ENCODE measurements around the gene RMI1.
A peak's percentile ranks its signal among the peaks of the same experiment; 100 is the strongest.

The RMI1 gene

DNA sequence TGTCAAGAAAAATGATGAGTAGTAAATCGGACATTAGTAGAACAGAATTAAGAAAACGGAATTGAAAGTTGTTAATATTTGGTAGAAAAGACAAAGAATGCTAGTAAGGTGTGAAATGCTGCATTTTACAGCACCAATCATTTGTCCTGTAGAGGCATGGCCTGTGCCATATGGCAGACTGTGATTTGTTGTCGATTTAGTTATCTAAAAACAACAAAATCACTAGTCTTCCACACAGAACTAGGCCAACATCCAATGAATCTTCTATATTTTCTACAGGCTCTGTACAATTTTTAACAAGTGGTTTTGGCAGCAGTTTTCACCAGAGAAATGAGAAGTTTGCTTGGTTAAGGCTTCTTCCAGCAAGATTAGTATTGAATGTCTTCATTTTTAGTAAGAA lies 11.0 kb upstream of the RMI1 start:
- no peak for DNase-seq (ENCODE audit: low read depth)

DNA sequence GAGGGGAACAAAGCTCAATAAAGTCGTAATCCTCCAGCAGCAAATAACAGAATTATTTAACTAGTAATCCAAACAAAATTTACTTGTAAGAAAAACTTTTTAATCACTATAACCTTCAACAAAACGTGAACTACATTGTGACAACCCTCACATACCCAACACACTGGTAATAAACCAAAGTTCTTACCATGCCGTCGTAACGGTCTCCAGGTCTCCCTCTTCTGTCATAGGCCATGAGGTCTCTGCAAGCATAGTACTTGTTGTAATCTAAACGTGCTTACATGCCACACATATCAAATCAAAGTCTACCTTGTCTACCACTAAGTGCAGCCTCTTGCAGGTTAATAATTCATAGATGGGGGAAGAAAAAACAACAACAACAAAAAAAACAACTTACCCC lies 9.1 kb upstream of the RMI1 start:
- no peak for DNase-seq (ENCODE audit: low read depth)

DNA sequence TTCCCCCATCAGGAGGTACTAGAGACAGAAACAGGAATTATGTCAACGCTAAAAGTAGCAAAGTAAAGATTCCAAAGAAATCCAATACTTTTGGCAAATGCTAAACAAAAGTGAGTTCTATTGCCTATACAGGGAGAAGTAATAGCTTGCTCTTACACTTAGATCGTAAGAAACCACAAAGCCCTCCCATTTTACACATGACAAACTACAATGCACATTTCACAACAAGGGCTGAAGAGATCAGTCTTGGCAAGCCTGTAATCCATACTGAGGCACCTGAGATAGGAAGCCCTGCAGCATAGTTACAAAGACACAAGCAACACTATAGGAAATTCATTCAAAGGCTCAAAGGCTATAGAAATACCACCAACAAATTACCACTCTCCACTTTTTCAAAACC lies 8.3 kb upstream of the RMI1 start:
- no peak for DNase-seq (ENCODE audit: low read depth)

- no peak for DNase-seq (ENCODE audit: low read depth)
Measured at GRCh38 chr9:83975300-83975699, 5.3 kb upstream of the RMI1 start.

- DNase-seq (ENCODE audit: low read depth), result no peak
Measured at GRCh38 chr9:83976372-83976771, 4.2 kb upstream of the RMI1 start.

DNA sequence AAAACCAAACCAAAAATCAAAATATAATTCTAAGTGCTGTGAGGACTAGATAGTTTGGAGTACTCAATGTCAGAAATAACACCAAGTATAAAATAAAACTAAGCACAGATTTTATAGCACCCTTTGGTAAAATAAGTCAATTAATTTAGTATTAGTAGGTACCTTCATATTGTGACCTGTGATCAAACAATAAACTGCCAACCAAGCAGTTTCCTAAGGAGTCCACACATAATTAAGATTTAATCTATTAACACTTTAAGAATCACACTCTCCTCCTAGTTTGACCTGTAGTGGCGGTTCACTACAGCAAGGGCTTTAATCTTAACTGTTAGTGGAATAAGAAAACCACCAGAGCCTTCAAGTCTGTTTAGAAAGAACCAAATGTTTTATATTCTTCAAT lies 3.4 kb upstream of the RMI1 start:
- DNase-seq (ENCODE audit: low read depth), result no peak

- peak; percentile 83 for DNase-seq (ENCODE audit: low read depth)
Measured at GRCh38 chr9:83978992-83979811, 1.4 kb upstream of the RMI1 start.

- peak; percentile 99 for DNase-seq (ENCODE audit: low read depth)
Measured at GRCh38 chr9:83979812-83980394, 702 bp upstream of the RMI1 start, which contains the start of gene HNRNPK. Gene HNRNPK, minus strand, starts transcription at chr9:83980215. Its CDS starts 1,963 bp downstream, at chr9:83978252.

GRCh38 chr9:83981126-83981871 lies 694 bp downstream of the RMI1 start:
- peak; percentile 37 for DNase-seq (ENCODE audit: low read depth)

- DNase-seq (ENCODE audit: low read depth), result no peak
Measured at GRCh38 chr9:83986195-83986594, 5.6 kb downstream of the RMI1 start.

DNA sequence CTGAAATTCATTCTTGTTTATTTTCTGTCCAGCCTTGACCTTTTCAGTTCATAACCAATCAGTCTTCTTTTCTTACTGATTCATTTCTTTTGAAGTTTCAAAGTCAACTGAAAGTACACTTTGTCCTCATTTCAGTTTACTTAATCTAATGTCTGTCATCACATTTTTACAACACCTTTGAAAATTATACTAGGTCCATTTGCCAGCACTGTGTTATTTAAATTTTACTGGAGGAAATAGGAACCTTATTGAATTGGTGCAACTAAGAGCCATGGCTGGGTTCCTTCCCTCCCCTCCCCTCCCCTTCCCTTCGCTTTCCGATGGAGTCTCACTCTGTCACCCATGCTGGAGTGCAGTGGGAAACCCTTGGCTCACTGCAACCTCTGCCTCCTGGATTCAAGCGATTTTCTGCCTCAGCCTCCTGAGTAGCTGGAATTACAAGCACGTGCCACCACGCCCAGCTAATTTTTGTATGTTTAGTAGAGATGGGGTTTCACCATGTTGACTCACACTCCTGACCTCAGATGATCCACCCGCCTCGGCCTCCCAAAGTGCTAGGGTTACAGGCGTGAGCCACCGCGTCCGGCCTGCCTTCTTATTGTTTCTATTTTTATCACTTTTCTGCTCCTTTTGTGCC lies 6.3 kb downstream of the RMI1 start:
- DNase-seq (ENCODE audit: low read depth), result peak; percentile 36

DNA sequence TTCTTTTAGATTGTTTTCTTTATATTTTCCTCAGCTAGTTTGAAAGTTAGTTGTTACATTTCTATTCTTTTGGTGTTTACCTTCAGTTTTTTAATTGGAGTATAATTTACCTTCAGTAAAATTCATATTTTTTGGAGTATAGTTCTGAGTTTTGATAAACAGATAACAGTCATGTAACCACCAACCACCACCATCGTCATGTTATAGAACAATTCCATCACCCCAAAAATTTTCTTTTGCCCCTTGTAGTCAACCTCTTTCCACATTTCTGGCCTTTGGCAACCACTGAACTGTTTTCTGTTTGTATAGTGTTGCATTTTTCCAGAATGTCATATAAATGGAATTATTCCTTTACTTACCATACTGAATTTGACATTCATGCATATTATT lies 6.8 kb downstream of the RMI1 start:
- no peak for DNase-seq (ENCODE audit: low read depth)

DNA sequence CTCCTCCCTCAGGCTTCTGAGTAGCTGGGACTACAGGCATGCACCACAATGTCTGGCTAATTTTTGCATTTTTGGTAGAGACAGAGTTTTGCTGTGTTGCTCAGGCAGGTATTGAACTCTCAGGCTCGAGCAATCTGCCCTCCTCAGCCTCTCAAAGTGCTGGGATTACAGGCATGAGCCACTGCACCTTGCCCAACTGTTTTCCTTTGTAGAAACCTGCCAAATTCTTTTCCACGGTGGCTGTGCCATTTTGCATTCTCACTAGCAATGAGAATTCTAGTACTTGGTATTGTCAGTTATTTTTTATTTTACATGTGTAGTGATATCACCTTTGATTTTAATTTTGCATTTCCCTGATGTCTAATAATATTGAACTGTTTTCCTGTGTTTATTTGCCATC lies 7.8 kb downstream of the RMI1 start:
- no peak for DNase-seq (ENCODE audit: low read depth)

- no peak for DNase-seq (ENCODE audit: low read depth)
Measured at GRCh38 chr9:83991355-83991754, 10.8 kb downstream of the RMI1 start.

DNA sequence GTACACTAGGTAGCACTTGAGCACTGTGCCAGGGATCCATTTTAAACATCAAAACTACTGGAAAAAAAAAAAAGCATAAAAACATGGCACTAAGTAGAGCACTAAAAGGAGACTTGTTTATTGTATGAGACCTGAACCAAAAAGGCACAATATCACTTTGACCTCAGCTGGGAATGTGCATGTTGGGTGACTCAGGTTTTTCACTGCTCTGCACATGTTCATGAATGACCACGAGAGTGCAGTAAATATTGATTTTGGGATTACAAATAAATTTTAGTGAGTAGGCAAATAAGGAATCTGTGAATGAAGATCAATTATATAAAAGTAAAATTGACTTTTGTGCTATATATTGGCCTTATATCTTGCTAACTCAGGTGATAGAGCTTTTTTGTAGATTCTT lies 11.8 kb downstream of the RMI1 start:
- no peak for DNase-seq (ENCODE audit: low read depth)

- DNase-seq (ENCODE audit: low read depth), result no peak
Measured at GRCh38 chr9:83992901-83993300, 12.3 kb downstream of the RMI1 start.

GRCh38 chr9:83996126-83996525 lies 15.5 kb downstream of the RMI1 start:
- no peak for DNase-seq (ENCODE audit: low read depth)

- DNase-seq (ENCODE audit: low read depth), result no peak
Measured at GRCh38 chr9:83999141-83999918, 18.7 kb downstream of the RMI1 start.

DNA sequence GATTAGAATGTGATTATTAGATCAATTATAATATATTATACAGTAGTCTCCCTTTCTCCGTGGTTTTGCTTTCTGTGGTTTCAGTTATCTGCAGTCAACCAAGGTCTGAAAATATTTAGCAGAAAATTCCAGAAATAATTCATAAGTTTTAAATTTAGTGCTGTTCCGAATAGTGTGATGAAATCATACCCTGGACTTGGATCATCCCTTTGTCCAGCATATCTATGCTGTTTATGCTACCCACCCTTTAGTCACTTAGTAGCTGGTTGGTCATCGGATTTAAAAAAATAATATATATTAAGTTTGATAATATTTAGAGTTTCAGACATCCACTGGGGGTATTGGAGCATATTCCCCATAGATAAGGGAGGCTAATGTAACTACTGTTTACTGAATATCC lies 19.6 kb downstream of the RMI1 start:
- peak; percentile 54 for DNase-seq (ENCODE audit: low read depth)

DNA sequence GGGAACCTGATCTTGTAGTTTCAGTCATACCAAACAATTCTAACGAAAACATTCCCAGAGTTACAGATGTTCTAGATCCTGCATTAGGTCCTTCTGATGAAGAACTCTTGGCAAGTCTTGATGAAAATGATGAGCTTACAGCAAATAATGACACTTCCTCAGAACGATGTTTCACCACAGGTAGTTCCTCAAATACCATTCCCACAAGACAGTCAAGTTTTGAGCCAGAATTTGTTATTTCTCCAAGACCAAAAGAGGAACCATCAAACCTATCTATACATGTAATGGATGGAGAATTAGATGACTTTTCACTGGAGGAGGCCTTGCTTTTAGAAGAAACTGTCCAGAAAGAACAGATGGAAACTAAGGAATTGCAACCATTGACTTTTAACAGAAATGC lies 21.0 kb downstream of the RMI1 start:
- no peak for DNase-seq (ENCODE audit: low read depth)

DNA sequence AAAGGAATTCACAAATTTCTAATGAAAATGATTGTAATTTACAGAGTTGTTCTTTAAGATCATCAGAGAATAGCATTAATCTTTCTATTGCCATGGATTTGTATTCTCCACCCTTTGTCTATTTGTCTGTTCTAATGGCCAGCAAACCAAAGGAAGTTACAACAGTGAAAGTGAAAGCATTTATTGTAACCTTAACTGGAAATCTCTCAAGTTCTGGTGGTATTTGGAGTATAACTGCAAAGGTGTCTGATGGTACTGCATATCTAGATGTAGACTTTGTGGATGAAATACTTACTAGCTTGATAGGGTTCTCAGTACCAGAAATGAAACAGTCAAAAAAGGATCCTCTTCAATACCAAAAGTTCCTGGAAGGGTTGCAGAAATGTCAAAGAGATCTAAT lies 21.7 kb downstream of the RMI1 start:
- no peak for DNase-seq (ENCODE audit: low read depth)

DNA sequence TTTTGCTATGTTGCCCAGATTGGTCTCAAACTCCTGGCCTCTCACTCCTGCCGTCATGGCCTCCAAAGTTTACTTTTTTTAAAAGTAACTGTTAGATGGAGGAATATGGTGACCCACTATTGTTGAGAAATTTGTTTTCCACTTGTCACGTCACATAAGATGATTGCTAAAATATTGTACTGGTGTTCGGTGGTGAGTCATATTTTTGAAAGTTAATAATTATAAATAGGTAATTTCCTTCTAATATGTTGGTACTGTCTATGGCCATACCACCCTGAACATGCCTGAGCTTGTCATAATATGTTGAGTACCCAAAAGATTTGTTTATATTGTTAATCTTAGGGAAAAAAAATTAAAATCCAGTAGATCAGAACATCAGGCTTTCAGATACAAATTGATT lies 22.6 kb downstream of the RMI1 start:
- DNase-seq (ENCODE audit: low read depth), result no peak
